NCI-H748 treated with DMSO at 0.1 percent for 48 hours (cell line): ENCODE results near the gene PROS1.
"Not testable (repeated sequence)": the region's sequence is repeated elsewhere in the genome, so short reads cannot be mapped to it uniquely, and the experiment has no call there.

Source experiments
- DNase-seq: peaks from one replicate; lab custom pipeline; 2025; lab: John Stamatoyannopoulos, UW

The PROS1 gene

GRCh38 chr3:93873412-93873811 is 100.3 kb downstream of the PROS1 start:
- DNase-seq, result not testable (repeated sequence)

GRCh38 chr3:93867425-93867824 is 106.3 kb downstream of the PROS1 start:
- no peak for DNase-seq

- DNase-seq, result no peak
Observed at GRCh38 chr3:93861017-93861416, 112.7 kb downstream of the PROS1 start.

- DNase-seq, result no peak
Observed at GRCh38 chr3:93855401-93855800, 118.3 kb downstream of the PROS1 start.

- DNase-seq, result not testable (repeated sequence)
Observed at GRCh38 chr3:93852228-93852627, 121.5 kb downstream of the PROS1 start.

GRCh38 chr3:93843981-93844380 is 129.7 kb downstream of the PROS1 start:
- no peak for DNase-seq

GRCh38 chr3:93839193-93839592 is 134.5 kb downstream of the PROS1 start:
- DNase-seq, result not testable (repeated sequence)
